Esophagus muscularis mucosa (tissue), 3 donors: ENCODE data around the gene GOLGA8S.

Experiments
- POLR2A ChIP-seq: fragments of 450-650 bp; IDR thresholded peaks from one replicate; pipeline ENCODE4 v1.6.1; 2017; ENCODE audit warnings: antibody characterized with exemption, moderate library complexity, mild to moderate bottlenecking, low read depth
- POLR2AphosphoS5 ChIP-seq, 2 donors: sonication (generic); formaldehyde crosslinking; IDR thresholded peaks; one replicate each; pipeline ENCODE4 v1.6.1; 2017; ENCODE audit warnings: antibody characterized with exemption in 2 of 2
- TF ChIP-seq, protein P1 (sequence below), 3 experiments: fragments of 200-600 bp in 2 of 3; fragments of 450-650 bp in 1 of 3; sonication (generic) in 2 of 3; IDR thresholded peaks; one replicate each; pipeline ENCODE4 v1.5.1; 2017 to 2019; ENCODE audit warnings: antibody characterized with exemption in 3 of 3, mild to moderate bottlenecking in 2 of 3, moderate library complexity in 1 of 3

DNA sequence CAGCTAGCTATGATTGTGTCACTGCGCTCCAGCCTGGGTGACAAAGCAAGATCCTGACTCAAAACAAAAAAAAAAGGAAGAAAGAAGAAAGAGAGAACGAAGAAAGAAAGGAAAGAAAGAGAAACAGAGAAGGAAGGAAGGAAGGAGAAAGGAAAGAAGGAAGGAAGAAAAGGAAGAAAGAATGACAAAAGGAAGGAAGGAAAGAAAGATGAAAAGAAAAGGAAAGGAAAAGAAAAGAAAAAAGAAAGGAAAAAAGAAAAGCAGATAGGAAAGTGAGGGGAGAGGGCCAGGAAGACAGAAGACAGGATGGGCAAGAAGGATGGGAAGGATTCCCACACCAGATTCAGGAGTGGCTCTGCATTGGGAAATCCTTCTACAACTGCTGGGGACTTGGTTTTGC is 47.6 kb downstream of the GOLGA8S start:
- TF ChIP-seq POLR2AphosphoS5 (IDR thresholded peaks at IDR 0.05) (no peak), POLR2A (no peak)
- TF ChIP-seq, protein P1, sequence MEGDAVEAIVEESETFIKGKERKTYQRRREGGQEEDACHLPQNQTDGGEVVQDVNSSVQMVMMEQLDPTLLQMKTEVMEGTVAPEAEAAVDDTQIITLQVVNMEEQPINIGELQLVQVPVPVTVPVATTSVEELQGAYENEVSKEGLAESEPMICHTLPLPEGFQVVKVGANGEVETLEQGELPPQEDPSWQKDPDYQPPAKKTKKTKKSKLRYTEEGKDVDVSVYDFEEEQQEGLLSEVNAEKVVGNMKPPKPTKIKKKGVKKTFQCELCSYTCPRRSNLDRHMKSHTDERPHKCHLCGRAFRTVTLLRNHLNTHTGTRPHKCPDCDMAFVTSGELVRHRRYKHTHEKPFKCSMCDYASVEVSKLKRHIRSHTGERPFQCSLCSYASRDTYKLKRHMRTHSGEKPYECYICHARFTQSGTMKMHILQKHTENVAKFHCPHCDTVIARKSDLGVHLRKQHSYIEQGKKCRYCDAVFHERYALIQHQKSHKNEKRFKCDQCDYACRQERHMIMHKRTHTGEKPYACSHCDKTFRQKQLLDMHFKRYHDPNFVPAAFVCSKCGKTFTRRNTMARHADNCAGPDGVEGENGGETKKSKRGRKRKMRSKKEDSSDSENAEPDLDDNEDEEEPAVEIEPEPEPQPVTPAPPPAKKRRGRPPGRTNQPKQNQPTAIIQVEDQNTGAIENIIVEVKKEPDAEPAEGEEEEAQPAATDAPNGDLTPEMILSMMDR (IDR thresholded peaks at IDR 0.05): no peak
